HCT116 (cell line): ENCODE data around the gene GPR107.

Experiments used
- CTCF ChIP-seq, 3 experiments: fragments of 200-600 bp in 1 of 3; sonication (generic) in 1 of 3; IDR thresholded peaks in 2 of 3; conservative IDR thresholded peaks in 1 of 3; 2 replicates each; pipeline ENCODE4 v1.5.1; 2012 to 2017; ENCODE audit warnings: low read depth in 2 of 3, low read length in 2 of 3, antibody characterized with exemption in 1 of 3, borderline replicate concordance in 1 of 3, control low read depth in 1 of 3, mild to moderate bottlenecking in 1 of 3, mixed read lengths in 1 of 3, mixed run types in 1 of 3, moderate library complexity in 1 of 3; ENCODE audit not compliant: insufficient read depth in 1 of 3
- EGR1 ChIP-seq: IDR thresholded peaks from 2 replicates; pipeline ENCODE4 v1.6.1; 2012; ENCODE audit warnings: low read depth
- EZH2 ChIP-seq: fragments of 200-600 bp; sonication (generic); IDR thresholded peaks from 2 replicates; pipeline ENCODE4 v1.6.1; 2017; ENCODE audit warnings: antibody characterized with exemption, mixed run types
- MAX ChIP-seq: IDR thresholded peaks from 2 replicates; pipeline ENCODE4 v1.6.1; 2012
- POLR2A ChIP-seq: IDR thresholded peaks from 2 replicates; pipeline ENCODE4 v1.7.0; 2011; ENCODE audit warnings: borderline replicate concordance; ENCODE audit not compliant: insufficient read depth, insufficient read length; ENCODE audit errors: extremely low read depth
- REST ChIP-seq: IDR thresholded peaks from 2 replicates; pipeline ENCODE4 v1.6.1; 2012; ENCODE audit warnings: low read depth

GRCh38 chr9:130154816-130155215 lies 101.1 kb downstream of the GPR107 start:
- TF ChIP-seq POLR2A (no peak), REST (no peak), CTCF (IDR thresholded peaks at IDR 0.05 in 2 of 3, conservative IDR thresholded peaks at IDR 0.05 in 1 of 3; ENCODE audit: borderline replicate concordance in 1 of 3, insufficient read depth in 1 of 3, low read depth in 2 of 3, low read length in 2 of 3) (no peak), EGR1 (no peak), MAX (no peak), EZH2 (no peak)
